ENCODE measurements around the gene SEC14L1.

The SEC14L1 gene

DNA sequence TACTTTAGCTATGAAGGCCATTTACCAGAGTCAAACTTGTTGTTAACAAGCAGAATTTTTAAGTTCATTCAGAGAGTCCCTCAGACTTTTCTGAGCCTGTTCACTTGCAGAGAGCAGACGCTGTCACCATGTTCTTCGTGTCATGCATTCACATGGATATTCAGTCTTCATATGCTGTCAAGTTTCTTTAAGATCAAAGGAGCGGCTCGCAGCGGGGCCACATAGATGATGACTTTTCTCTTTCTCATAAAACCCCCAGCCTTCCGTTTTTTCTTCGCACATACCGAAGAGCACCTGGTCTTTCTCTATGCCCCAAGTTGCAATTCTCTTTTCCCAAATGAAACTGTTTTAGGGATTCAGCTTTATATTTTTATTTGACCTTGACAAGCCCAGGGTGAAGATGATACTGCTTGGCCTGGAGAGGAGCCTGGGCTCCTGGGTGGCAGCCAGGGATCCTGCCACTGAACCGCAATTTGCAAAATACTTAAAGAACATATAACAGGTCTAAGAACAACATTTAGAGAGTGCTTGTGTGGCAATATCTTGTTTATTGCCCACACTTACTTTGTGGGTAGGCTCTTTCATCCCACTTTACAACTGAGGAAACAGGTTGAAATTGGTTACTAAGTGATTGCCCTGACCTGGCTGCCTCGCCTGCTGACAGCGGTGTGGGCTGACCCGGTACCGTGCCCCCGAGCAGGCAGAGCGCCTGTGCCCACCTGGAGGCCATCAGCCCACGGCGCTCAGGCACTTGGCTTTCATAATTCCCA, 22.9 kb downstream of the SEC14L1 start:
- no peak for DNase-seq

DNA sequence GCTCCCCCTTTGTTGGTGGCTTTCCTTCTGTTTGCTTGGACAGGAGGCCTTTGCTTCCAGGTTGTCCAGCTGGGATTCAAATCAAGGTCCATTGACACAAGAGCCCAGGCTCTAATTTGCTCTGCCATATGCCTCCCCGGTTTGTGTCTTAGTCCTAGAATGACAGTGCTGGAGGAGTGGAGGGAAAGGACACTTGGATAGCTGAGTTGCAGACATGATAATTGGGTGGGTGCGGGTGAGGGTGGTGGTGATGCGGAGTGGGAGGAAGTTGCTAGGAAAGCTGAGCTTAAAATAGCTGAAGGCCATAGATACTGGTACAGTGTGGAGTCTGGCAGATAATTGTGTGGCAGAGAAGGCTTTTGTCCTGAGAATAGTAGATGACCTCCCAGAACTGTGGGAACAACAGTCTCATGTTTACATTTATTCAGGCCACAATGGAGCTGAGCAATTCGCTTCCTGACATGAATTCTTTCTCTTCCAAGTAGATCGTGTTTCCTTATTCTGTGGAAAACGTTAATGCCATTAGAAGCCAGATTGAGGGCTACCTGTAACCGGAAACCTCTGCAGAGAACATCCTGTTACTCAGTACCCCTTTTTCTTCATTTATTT, 23.8 kb downstream of the SEC14L1 start:
- DNase-seq = no peak

DNA sequence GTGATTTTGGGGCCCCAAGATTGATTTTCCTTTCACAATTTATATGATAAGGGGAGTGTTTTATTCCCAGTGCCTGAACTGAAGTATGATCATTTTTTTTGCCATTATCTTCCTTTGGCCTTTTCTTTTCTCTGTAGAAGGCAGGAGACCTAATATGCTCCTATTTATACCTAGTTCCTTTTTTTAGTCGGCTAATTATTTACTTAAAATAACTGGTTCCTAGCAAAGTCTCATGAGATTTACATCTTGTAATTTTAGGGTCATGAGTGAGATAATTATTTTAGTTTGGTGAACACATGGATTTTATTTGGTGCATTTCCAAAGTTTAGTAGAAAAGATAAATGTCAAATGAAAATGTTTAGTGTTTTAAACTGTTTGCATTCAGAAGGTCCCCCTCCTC, 24.8 kb downstream of the SEC14L1 start:
- no peak for DNase-seq

DNA sequence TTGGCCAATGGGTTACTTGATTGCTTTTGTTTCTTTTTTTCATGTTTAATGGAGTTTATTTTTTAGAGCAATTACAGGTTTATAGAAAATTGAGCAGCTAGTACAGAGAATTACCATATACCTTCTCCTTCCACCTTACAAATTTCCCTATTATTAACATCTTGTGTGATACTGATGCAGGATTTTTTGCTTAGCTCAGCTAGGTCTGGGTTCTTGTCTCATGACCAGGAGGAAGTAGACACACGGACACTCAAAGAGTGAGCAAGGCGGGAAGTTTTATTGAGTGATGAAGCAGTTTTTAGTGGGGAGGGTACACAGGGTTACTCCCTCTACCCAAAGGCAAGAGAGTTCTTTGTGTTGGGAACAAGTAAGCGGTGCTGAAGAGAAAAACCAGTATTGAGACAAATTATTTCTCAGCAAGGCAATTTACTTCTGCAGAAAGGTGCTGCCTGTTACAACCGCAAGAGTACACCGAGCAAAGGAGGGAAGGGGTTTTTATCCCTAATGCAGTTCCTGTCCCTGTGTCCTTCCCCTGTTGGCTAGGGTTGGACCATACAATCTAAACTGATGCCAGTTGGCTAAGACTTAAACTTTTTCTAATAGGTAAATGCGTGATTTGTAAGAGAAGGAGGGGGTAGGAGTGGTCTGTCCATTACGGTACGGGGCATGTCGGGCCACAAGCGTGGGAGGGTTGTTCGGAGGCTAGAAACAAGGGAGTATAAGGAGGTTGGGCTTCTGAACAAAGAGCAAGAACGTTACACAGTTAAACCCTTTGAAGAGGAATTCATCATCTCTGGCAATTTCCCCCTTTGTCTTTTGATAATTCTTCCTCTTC, 26.9 kb downstream of the SEC14L1 start:
- DNase-seq = no peak

DNA sequence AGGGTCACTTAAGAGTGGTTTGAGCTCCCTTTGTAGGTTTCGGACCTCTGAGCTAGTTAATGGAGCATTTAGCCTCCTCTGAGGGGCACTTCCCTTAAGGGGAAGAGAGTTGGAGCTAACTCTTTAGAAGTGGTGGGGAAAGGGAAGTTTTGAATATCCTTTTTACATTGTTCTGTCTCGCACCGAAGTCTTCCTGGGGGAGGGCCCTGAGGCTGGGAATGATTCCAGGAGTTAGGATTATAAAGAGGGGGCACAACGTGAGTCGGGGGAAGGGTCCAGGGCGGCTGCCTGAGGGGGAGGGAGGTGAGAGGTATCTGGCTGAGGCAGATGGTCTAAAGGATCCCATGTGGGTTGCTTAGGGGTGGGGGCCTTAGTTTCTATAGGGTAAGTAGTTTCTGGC, 32.3 kb downstream of the SEC14L1 start:
- DNase-seq = no peak

DNA sequence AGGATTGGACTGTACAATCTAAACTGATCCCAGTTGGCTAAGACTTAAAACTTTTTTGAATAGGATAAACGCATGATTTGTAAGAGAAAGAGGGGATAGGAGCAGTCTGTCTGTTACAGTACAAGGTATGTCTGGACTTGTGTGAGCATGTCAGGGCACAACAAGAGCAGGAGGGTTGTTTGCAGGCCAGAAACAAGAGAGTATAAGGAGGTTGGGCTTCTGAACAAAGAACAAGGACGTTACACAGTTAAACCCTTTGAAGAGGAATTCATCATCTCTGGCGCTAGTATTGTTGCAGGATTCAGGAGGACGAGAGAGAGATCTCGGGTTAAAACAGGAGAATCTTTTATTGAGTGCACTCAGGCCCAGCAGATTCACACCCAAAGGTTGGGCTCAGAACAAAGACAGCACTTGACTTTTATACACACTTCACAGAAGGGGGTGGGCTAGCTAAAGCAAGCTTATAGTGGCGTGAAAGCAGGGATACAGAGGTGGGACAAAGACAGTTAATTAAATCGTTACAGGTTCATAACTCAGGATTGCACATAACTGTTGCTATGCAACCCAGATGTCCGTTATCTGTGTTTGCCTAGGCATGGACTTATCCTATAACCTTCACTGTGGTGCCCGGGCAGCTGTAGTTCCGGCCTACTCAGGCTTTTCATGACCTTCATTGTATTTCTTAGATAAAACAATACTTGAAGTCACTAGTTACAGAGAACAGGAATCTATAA, 34.3 kb downstream of the SEC14L1 start:
- DNase-seq = no peak

DNA sequence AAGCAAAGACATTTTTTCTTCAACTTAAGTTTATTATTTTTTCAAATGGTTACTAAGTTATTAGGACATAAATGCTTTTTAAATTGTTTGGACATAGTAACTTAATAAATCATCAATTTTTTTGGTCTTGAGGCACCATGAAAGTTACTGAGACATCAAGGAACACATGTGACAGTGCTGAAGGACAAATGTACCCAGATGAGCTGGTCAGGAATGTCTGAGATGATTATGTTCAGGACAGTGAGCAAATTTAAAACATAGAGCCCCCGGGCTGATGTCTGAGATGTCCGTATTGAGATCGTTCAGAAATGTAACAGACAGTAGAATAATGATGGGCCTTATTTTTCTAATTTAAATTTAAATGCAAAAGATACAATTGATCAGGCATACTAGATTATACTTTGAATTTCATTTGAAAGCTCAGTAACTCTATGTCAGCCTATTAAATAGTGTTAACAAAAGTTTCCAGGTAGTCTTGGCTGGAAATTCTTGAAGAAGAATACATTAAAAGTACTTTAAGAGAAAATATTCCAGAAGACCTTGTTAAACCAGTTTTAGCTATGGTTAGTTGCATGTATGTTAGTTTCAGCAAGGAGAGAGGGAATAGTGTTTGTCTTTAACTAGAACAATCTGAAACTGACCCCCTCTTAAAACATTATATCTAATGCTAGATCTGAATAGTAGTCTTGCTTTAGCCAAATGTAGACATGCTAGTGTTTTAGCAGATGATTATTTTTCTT, 36.4 kb downstream of the SEC14L1 start:
- DNase-seq = no peak

DNA sequence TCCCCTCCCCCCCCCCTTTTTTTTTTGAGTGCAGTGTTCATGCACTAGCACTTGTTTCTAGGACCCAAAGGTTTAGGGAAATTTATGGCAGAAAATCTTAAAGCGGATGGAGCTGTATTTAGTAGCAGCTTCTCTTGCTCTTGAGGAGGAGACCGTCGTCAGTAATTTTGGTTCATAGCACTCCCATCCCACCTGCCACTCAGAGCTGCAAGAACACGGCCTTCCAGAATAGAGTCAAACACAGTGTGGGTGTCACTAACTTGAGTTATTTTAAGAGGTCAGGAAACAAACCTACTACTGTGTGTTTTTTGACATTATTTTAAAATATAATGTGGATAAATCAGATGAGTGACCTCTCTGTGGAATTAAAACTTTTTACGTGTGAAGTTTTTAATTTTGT, 37.3 kb downstream of the SEC14L1 start:
- no peak for DNase-seq

DNA sequence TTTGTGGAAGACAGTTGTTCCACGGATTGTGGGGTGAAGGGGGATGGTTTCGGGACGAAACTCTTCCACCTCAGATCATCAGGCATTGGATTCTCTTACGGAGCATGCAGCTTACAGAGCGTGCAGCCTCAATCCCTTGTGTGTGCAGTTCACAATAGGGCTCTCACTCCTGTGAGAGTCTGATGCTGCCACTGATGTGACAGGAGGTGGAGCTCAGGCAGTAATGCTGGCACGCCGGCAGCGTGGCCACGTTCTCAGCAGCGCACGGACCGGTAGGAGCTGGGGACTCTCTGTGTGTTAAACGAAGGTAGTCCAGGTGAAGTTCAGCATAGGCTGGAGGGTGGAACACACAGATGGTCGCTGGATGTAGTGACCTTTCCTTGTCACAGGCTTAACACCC, 37.8 kb downstream of the SEC14L1 start:
- no peak for DNase-seq

DNA sequence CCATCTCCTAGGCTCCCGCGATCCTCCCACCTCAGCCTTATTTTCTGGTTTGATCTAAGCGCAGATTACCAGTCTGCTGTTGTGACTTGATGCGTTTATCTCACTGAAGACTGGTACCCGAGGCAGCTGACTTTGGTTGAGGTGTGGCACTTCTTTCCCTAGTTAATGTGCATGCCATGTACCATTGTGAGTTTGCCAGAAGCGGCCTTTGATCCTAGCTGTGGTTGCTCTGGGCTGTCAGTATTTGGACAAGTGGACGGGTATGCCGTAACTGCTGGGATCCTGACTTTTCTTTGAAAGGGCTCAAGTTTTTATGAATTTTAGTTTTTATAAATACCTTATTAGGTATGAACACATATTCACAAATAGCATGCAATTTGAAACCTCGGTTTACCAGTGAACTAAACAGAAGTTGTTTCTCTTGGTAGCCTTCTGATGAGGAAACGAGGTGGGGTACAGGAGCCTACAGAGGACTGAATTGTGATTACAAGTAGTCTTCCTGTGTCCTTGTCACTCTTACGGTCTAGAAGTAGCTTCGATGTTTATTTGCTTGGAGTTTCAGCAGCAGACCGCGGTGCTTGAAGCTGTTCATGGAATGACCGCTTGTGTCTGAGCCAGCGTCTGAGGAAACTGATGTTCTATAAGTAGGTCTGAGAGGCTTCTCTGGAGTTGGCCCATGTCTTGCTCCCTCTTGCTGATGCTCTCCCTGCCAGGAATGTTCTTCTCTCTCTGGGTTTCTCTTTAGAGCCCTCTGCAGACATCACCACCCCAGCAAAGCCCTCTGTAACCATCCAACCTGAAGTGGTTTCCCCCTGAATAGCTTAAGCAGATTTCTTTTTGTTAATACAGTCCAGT, 40.0 kb downstream of the SEC14L1 start:
- DNase-seq = no peak

DNA sequence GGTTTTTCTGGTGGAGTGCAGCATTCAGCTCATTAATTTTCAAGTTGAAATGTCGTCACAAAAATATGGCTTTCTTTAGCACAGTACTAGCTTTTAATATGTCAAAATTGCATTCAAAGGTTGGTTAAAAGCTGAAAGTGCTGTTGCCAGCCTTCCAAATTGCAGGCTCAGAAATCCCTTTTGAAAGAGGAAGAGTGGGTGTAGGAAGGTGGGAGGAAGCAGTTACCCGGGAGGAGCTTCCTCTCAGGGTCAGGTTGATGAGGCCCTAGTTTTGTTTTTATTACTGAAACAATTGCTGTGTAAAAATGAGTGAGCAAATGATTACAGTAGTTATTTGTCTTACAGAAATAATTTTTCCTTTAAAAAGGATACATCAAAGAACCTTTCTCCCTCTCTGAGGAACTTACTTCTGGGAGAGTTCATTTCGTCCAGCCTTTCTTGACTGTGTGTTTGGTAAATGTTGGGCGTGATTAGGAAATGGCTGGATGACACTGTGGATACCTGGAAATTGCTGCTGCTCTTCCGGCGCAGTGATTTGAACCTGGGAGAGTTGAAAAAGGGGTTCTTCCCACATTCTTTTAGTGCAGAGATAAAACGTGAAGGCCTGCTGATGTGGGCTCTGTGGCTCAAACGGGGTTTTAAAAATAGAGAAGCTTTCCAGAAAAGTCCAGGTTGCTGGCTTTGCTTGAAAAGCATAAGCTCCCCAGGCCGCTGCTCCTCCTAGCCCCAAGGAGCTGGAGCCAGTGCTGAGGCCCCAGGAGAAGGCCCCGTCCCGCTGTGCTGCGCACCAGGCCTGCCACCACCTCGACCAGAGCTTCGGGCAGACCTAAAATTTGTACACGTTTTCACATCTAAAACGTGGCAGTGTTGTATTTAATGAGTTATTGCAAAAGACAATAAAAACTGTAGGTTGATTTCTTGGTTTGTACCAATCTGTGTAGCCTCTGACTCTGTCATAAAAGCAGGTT, 41.7 kb downstream of the SEC14L1 start:
- no peak for DNase-seq

DNA sequence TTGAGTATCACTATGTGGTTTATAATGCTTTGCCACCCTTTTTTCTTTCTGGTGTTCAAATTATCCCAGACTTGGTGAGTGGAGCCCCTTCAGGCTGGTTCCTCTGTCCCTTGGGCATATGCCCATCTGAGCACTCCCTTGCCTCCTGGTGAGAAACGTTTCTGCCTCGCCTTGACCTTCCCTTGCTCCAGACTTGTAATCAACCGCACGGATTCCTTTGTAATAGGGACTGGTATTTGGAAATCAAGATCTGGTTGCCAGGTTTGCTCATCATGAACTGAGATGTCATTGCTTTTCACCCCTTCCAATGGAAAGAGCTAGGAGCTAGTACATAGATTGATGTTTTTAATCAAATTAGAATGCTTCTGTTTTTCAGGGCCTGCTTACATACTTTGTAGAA, 43.7 kb downstream of the SEC14L1 start:
- no peak for DNase-seq

DNA sequence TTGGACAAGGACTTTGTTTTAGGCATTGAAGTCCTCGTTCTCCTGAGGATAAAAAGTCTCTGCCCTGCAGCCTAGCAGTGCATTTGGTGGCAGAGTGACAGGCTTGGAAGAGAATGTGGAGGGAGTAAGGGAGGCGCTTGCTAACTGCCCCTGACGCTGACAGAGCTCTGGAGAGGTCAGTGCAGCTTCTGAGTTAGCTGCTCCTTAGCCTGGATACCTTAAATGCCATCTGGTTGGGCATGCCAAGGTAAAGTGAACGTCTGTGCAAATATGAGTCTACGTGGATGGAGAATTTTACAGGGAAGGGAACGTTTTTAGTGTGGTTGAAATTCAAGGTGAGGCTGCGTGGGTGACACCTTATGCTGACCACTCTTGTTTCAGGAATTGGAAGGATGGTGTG, 44.4 kb downstream of the SEC14L1 start:
- no peak for DNase-seq

DNA sequence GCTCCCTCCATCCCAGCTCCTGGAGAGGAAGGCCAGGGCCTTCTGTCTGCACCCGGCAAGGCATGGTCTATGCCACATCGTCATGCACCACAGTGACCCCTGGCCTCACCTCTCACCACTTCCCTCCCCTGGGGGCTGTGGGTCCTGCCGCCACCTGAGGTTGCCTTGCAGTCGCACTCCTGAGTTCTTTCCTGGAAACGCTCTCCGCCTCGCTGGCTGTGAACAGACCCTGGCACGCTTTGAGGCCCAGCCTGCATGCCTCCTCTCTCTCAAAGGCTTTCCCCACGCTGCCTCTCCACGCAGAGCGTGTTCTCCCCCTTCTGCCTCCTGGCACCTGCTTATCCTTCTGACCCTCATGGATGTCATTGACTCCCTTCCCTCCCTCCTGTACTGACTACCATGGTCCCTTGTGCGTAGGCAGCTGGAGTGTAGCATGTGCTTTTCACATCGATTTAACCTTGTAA, 45.4 kb downstream of the SEC14L1 start:
- no peak for DNase-seq

DNA sequence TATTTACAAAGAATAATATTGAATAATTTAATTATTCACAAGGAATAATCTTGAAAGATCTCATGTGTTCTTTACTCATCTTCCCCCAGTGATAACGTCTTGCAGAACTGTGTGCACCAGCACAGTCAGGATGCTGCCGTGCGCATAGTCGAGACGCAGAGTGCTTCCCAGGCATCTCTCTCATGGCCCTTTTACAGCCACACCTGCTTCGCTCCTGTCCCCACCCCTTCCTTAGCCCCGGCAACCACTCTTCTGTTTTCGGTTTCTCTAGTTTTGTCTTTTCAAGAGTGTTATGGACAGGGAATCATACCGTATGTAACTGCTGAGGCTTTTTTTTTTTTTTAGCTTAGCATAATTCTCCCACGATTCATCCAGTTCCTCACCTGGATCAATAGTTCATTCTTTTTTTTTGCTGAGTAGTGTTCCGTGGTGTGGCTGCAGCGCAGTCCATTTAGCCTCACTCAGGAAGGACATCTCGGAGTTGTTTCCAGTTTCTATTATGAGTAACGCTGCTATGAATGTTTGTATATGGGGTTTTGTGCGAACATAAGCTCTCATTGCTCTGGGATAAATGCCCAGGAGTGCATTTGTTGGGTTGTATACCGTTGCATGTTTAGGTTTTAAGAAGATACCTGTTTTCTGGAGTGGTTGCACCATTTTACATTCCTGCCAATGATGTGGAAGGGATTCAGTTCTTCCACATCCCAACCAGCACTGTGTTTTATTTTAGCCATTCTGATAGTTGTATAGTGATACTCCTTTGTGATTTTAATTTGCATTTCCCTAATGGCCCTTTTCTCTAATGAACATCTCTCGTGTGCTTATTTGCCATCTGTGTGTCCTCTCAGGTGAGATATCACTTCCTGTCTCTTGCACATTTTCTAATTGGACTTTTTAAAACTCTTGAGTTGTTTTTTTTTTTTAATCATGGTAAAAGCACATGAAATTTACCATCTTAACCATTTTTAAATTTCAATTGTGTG, 47.6 kb downstream of the SEC14L1 start:
- DNase-seq = no peak

DNA sequence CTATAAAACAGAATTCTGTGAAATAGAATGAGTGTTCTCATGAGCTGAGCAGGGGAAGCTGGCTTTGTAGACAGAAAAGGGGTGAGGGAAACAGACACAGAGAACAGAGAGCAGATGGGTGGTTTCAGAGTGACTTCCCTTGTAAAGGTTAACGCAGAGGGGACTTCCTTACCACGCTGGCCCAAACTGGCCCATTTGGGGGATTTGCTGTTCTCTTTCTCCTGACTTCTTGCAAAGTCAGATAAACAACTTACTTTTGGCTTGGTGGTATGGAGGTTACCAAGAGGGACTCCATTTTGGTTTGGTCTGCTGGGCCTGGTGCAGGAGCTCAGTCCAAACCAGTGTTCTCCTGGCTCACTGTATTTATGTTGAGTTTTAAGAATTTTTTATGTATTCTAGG, 48.4 kb downstream of the SEC14L1 start:
- DNase-seq = no peak

DNA sequence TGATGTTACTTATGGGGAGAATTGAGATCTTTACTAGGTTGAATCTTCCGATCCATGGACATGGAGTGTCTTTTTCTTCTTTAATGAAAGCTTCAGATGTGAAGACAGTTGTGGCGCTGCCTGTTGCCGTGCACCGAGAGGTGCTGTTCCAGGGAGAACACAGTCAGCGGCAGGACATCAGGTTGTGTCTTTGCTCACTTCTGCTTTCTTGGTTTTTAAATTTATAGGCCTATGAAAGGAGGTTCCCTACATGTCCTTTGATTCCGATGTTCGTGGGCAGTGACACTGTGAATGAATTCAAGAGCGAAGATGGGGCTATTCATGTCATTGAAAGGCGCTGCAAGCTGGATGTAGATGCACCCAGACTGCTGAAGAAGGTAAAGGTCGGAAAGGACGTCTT, 49.8 kb downstream of the SEC14L1 start:
- no peak for DNase-seq

DNA sequence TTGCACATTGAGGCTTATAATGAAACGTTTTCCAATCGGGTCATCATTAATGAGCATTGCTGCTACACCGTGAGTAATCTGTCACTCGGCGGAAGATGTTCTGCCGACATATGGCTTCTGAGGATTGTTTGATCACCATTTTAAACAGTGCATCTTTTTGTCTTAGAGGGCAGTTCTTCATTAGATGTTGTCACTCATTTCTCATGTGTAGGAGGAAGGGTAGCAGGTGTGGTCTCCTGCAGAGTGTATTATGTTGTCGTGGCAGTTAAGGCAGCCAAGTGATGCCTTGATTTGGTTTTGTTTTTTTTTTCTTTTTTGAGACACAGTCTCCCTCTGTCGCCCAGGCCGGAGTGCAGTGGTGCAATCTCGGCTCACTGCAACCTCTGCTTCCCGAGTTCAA, 50.5 kb downstream of the SEC14L1 start:
- no peak for DNase-seq

DNA sequence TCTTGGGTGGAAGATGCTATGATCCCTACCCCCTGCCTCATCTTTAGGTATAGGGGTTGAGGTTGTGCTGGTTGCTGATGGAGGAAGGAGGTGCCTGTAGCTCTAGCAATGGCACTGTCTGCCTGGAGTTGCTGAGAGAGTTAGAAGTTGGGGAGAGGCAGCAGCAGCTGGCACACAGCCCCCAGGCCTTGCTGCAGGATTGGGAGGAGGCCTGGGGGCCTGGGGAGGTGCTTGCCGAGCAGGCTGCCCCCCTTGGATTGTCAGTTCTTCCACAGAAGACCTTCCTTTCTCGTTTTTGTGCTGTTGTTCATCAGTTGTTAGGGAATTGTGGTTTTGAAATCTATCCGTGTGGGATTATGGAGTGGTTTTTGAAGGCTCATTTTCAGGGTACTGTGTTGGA, 52.9 kb downstream of the SEC14L1 start:
- DNase-seq = no peak

Measured in effector CD4-positive, alpha-beta T cell (primary cell).